Tibial nerve (tissue), 4 donors: Measurements from ENCODE around the gene LRRC47.

Source experiments
- EP300 ChIP-seq, 2 donors: sonication (generic); formaldehyde crosslinking; IDR thresholded peaks; one replicate each; pipeline ENCODE4 v1.6.1; 2017; ENCODE audit warnings: antibody characterized with exemption in 2 of 2, mild to moderate bottlenecking in 1 of 2
- POLR2A ChIP-seq, 2 donors: fragments of 450-650 bp; IDR thresholded peaks; one replicate each; pipeline ENCODE4 v1.6.1; 2017; ENCODE audit warnings: antibody characterized with exemption in 2 of 2, mild to moderate bottlenecking in 2 of 2, moderate library complexity in 2 of 2
- TF ChIP-seq, protein P1 (sequence below), 5 experiments: fragments of 200-600 bp in 3 of 5; fragments of 450-650 bp in 2 of 5; sonication (generic) in 3 of 5; IDR thresholded peaks; one replicate each; pipeline ENCODE4 v1.5.1; 2016 to 2019; ENCODE audit warnings: antibody characterized with exemption in 5 of 5, mild to moderate bottlenecking in 3 of 5, moderate library complexity in 2 of 5

DNA sequence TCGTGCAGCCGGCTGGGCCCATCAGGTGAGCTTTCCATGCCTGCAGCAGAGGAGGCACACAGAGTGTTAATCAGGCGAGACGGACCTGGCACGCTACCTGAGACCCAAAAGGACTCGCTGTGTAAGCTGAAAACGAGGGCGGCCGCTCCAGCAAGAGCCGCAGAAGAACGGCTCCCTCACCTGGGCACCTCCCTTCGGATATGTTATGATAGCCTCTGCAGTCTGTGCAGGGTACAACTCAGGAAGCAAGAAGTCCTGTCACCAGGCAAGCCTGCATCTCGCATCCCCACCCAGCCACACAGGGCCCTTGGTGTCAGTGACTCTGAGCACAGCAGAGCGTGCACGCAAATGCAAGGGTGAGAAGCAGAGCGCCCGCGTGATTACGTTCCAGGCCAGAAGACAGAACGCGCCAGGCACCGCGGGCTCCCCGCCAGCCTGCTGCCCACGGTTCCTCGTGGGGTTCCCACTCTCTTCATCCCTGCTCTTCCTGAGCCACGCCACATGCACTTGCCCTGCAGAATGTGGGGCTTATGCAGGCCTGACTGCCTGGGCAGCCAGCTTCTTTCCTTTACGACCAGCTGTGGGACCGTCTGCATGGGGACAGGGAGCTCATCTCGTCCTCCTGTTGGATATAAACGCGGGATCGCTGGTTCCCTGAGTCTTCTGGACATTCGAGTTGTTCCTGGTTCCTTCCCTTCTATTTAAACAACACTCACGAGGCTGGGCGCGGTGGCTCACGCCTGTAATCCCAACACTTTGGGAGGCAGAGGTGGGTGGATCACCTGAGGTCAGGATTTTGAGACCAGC, 20.2 kb upstream of the LRRC47 start:
- no peak for TF ChIP-seq POLR2A (IDR thresholded peaks at IDR 0.05)
- TF ChIP-seq EP300 (IDR thresholded peaks at IDR 0.05): no peak
- TF ChIP-seq, protein P1, sequence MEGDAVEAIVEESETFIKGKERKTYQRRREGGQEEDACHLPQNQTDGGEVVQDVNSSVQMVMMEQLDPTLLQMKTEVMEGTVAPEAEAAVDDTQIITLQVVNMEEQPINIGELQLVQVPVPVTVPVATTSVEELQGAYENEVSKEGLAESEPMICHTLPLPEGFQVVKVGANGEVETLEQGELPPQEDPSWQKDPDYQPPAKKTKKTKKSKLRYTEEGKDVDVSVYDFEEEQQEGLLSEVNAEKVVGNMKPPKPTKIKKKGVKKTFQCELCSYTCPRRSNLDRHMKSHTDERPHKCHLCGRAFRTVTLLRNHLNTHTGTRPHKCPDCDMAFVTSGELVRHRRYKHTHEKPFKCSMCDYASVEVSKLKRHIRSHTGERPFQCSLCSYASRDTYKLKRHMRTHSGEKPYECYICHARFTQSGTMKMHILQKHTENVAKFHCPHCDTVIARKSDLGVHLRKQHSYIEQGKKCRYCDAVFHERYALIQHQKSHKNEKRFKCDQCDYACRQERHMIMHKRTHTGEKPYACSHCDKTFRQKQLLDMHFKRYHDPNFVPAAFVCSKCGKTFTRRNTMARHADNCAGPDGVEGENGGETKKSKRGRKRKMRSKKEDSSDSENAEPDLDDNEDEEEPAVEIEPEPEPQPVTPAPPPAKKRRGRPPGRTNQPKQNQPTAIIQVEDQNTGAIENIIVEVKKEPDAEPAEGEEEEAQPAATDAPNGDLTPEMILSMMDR (IDR thresholded peaks at IDR 0.05): no peak
